GM20000 (cell line): ENCODE data around the gene NPC1.

Experiments used
- DNase-seq: peaks from one replicate; pipeline ENCODE4 v3.0.0; 2012; ENCODE audit warnings: low spot score
- CTCF ChIP-seq: IDR thresholded peaks from 2 replicates; pipeline ENCODE4 v1.5.1; 2012; ENCODE audit warnings: mild to moderate bottlenecking, control low read depth; ENCODE audit errors: extremely low read depth, missing control alignments

The NPC1 gene

GRCh38 chr18:23553887-23554286 lies 32.4 kb downstream of the NPC1 start:
- no peak for TF ChIP-seq CTCF
- no peak for DNase-seq

- no peak for DNase-seq
- TF ChIP-seq CTCF = no peak
These were observed 33.8 kb downstream of the NPC1 start for GRCh38 chr18:23552505-23552904.

- TF ChIP-seq CTCF = no peak
- DNase-seq = no peak
These were observed 34.3 kb downstream of the NPC1 start for GRCh38 chr18:23551978-23552377.

- no peak for DNase-seq
- no peak for TF ChIP-seq CTCF
These were observed 35.4 kb downstream of the NPC1 start for GRCh38 chr18:23550898-23551297.

- no peak for TF ChIP-seq CTCF
- DNase-seq = no peak
These were observed 37.6 kb downstream of the NPC1 start for GRCh38 chr18:23548719-23549118.

- no peak for TF ChIP-seq CTCF
- no peak for DNase-seq
These were observed 38.0 kb downstream of the NPC1 start for GRCh38 chr18:23548275-23548674.

GRCh38 chr18:23547846-23548245 lies 38.5 kb downstream of the NPC1 start:
- DNase-seq = no peak
- TF ChIP-seq CTCF = no peak
